ENCODE results near the gene ACY1. TPM values are rescaled to one million over a fixed set of nuclear protein-coding genes. Genes with fewer than 3 reads are reported as not detected.
A peak's percentile ranks its signal among the peaks of the same experiment; 100 is the strongest.

Gene ACY1
- total and polyA plus RNA-seq, 4 donors, result 69.5 to 274 (median 238) TPM

DNA sequence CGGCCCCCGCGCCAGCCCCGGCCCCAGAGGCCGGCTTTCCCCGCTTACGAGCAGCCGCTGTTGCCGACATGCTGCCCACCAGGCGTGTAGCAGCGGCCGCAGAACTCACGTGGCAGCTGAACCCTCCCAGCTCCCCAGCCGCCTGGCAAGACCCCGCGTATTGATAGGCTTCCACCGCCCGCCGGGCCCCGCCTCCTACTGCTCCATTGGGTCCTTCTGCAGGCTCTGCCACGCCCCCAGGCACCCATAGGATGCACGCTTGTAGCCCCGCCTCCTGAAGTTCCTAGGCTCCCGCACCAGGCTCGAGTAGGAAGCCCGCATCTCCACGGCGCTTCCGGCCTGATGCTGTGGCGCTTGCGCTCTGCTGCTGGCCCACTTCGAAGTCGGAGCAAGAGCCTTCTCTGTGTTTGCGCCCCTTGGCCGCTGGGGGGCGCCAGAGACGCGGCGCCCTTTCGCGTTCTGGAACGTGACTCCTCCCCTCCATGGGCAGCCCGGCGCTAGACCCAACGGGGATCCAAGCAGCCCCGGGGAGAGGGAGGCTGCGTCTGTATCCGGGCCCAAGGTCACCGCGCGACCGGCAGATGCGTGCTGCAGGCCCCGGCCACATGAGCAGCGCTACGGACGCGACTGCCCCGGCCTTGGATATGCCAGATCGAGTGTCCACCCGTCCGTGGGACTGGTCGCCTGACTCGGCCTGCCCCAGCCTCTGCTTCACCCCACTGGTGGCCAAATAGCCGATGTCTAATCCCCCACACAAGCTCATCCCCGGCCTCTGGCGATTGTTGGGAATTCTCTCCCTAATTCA is 41.3 kb upstream of the ACY1 start, which contains the start of the genes PARP3 and RRP9:
Gene PARP3 (plus strand): TSS at position 566 of the 805 bp plus-strand sequence. CDS start 993 bp downstream, outside the sequence.
Gene RRP9 (minus strand): TSS at position 107 of the 805 bp plus-strand sequence. CDS start 37 bp downstream, at position 70.
- WGBS, result under 1% methylated on average over 67 of the region's 67 CpGs
- peak within 1 kb of the TSS; percentile 79 to 94 (median 81) for H3K4me3 ChIP-seq (ENCODE audit: low read depth in 1 of 3, low read length in 3 of 3)
- H3K9ac ChIP-seq (ENCODE audit: low read depth in 1 of 2, low read length in 2 of 2), result peak within 1 kb of the TSS; percentile 58 to 70
- TF ChIP-seq, protein P1, sequence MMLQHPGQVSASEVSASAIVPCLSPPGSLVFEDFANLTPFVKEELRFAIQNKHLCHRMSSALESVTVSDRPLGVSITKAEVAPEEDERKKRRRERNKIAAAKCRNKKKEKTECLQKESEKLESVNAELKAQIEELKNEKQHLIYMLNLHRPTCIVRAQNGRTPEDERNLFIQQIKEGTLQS (IDR thresholded peaks at IDR 0.05), result no peak
- TF ChIP-seq, protein P2, sequence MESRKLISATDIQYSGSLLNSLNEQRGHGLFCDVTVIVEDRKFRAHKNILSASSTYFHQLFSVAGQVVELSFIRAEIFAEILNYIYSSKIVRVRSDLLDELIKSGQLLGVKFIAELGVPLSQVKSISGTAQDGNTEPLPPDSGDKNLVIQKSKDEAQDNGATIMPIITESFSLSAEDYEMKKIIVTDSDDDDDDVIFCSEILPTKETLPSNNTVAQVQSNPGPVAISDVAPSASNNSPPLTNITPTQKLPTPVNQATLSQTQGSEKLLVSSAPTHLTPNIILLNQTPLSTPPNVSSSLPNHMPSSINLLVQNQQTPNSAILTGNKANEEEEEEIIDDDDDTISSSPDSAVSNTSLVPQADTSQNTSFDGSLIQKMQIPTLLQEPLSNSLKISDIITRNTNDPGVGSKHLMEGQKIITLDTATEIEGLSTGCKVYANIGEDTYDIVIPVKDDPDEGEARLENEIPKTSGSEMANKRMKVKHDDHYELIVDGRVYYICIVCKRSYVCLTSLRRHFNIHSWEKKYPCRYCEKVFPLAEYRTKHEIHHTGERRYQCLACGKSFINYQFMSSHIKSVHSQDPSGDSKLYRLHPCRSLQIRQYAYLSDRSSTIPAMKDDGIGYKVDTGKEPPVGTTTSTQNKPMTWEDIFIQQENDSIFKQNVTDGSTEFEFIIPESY (IDR thresholded peaks at IDR 0.05), result no peak
- TF ChIP-seq FOXA2 (IDR thresholded peaks at IDR 0.05) (peak; percentile 35), TAF1 (conservative IDR thresholded peaks at IDR 0.05) (no peak), NR2F2 (IDR thresholded peaks at IDR 0.05) (no peak), HNF4G (IDR thresholded peaks at IDR 0.05) (no peak), RXRA (IDR thresholded peaks at IDR 0.05) (no peak), SP1 (IDR thresholded peaks at IDR 0.05) (peak; percentile 93), FOXA1 (IDR thresholded peaks at IDR 0.05) (peak; percentile 60), YY1 (IDR thresholded peaks at IDR 0.05) (peak; percentile 92), HNF4A (conservative IDR thresholded peaks at IDR 0.05) (peak; percentile 54), RAD21 (IDR thresholded peaks at IDR 0.05) (peak; percentile 99), EGR1 (IDR thresholded peaks at IDR 0.05; ENCODE audit: low read depth in 2 of 2) (peak; percentile 42 to 65), GABPA (IDR thresholded peaks at IDR 0.05 in 1 of 2, conservative IDR thresholded peaks at IDR 0.05 in 1 of 2) (peak in 1 of 2 donors; percentile 92), JUND (IDR thresholded peaks at IDR 0.05) (peak in 1 of 2 donors; percentile 51)
- TF ChIP-seq, protein P3, sequence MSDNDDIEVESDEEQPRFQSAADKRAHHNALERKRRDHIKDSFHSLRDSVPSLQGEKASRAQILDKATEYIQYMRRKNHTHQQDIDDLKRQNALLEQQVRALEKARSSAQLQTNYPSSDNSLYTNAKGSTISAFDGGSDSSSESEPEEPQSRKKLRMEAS (IDR thresholded peaks at IDR 0.05), result peak; percentile 97
- TF ChIP-seq, protein P4, sequence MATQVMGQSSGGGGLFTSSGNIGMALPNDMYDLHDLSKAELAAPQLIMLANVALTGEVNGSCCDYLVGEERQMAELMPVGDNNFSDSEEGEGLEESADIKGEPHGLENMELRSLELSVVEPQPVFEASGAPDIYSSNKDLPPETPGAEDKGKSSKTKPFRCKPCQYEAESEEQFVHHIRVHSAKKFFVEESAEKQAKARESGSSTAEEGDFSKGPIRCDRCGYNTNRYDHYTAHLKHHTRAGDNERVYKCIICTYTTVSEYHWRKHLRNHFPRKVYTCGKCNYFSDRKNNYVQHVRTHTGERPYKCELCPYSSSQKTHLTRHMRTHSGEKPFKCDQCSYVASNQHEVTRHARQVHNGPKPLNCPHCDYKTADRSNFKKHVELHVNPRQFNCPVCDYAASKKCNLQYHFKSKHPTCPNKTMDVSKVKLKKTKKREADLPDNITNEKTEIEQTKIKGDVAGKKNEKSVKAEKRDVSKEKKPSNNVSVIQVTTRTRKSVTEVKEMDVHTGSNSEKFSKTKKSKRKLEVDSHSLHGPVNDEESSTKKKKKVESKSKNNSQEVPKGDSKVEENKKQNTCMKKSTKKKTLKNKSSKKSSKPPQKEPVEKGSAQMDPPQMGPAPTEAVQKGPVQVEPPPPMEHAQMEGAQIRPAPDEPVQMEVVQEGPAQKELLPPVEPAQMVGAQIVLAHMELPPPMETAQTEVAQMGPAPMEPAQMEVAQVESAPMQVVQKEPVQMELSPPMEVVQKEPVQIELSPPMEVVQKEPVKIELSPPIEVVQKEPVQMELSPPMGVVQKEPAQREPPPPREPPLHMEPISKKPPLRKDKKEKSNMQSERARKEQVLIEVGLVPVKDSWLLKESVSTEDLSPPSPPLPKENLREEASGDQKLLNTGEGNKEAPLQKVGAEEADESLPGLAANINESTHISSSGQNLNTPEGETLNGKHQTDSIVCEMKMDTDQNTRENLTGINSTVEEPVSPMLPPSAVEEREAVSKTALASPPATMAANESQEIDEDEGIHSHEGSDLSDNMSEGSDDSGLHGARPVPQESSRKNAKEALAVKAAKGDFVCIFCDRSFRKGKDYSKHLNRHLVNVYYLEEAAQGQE (IDR thresholded peaks at IDR 0.05), result peak; percentile 64
- TF ChIP-seq, protein P5, sequence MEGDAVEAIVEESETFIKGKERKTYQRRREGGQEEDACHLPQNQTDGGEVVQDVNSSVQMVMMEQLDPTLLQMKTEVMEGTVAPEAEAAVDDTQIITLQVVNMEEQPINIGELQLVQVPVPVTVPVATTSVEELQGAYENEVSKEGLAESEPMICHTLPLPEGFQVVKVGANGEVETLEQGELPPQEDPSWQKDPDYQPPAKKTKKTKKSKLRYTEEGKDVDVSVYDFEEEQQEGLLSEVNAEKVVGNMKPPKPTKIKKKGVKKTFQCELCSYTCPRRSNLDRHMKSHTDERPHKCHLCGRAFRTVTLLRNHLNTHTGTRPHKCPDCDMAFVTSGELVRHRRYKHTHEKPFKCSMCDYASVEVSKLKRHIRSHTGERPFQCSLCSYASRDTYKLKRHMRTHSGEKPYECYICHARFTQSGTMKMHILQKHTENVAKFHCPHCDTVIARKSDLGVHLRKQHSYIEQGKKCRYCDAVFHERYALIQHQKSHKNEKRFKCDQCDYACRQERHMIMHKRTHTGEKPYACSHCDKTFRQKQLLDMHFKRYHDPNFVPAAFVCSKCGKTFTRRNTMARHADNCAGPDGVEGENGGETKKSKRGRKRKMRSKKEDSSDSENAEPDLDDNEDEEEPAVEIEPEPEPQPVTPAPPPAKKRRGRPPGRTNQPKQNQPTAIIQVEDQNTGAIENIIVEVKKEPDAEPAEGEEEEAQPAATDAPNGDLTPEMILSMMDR (IDR thresholded peaks at IDR 0.05; ENCODE audit: low read depth, low read length, missing input control), result peak; percentile 100
- H3K27me3 ChIP-seq (ENCODE audit: control insufficient read depth in 4 of 4, insufficient read depth in 4 of 4, low read length in 3 of 4), result no peaks in the 10 kb centered on the region
- H3K36me3 ChIP-seq (ENCODE audit: control insufficient read depth in 4 of 4, insufficient read depth in 3 of 4, low read depth in 1 of 4, low read length in 3 of 4), result peaks cover 4 to 23% (median 14%) of the 10 kb centered on the region in 4 donors
- peak; percentile 98 for DNase-seq (ENCODE audit: low spot score)
- peaks cover 10 to 31% (median 23%) of the 10 kb centered on the region in 4 donors for H3K4me1 ChIP-seq (ENCODE audit: control insufficient read depth in 4 of 4, insufficient read depth in 4 of 4, low read length in 3 of 4)
- peak within 1 kb of the TSS; percentile 84 to 88 for H3K27ac ChIP-seq (ENCODE audit: low read depth in 1 of 2, low read length in 2 of 2)
- H3K9me3 ChIP-seq (ENCODE audit: control insufficient read depth in 4 of 4, low read length in 3 of 4), result no peaks in the 10 kb centered on the region
